ENCODE results near the gene C1QL4. TPM values are rescaled to one million over a fixed set of nuclear protein-coding genes. Genes with fewer than 3 reads are reported as not detected.

Gene C1QL4
- total RNA-seq, 1 donor from 2014 or later = not detected

DNA sequence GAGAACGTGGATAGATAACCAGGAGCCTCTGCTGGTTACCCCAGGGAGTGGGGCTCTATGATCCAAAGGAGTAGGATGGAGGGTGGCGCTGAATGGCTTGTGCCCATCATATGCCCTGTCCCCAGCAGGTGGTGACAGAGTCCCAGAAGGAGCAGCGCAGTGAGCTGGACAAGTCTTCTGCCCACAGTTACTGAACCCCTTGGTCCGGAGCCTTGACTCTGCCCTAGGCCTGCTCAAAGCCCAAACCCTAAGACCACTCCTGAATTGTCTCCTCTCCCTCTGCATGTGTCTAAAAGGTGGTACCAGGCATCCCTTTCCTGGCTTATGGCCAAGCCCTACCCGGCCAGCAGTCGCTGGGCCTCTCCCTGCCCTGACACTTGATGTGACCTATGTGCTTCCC, 38.8 kb downstream of the C1QL4 start:
- no peak for DNase-seq (ENCODE audit: extremely low spot score, unreplicated experiment)
- peaks cover 2% of the 10 kb centered on the region for H3K36me3 Mint-ChIP-seq (ENCODE audit: unreplicated experiment)
- no peak overlapping the region for H3K4me3 Mint-ChIP-seq (ENCODE audit: unreplicated experiment)
- H3K9me3 Mint-ChIP-seq (ENCODE audit: unreplicated experiment) = no peaks in the 10 kb centered on the region
- peak; percentile 9 for TF ChIP-seq CTCF (IDR thresholded peaks at IDR 0.05)
- H3K4me1 Mint-ChIP-seq (ENCODE audit: unreplicated experiment) = peaks cover 12% of the 10 kb centered on the region
- H3K27ac Mint-ChIP-seq (ENCODE audit: unreplicated experiment) = no peak overlapping the region
- peaks cover 55% of the 10 kb centered on the region for H3K27me3 Mint-ChIP-seq (ENCODE audit: unreplicated experiment)

DNA sequence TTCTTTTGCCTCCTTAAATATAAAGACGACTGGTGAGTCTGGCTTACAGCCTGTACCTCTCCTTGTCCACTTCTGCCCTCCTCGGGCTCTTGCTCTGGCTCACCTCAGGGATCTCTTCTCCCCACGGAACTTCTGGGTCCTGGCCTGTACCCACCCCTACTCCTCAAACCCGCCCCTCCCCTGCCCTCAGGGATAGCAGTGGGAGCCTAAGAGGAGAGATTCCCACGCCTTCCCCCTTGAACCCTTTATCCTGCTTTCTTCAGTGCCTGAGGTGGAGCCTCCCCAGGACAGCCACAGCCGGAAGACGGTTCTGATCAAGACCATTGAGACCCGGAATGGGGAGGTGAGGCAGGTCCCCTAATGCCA, 39.3 kb downstream of the C1QL4 start:
- H3K27me3 Mint-ChIP-seq (ENCODE audit: unreplicated experiment) = peaks cover 50% of the 10 kb centered on the region

GRCh38 chr12:49296836-49297694, 39.9 kb downstream of the C1QL4 start:
- no peak for DNase-seq (ENCODE audit: extremely low spot score, unreplicated experiment)
- H3K4me3 Mint-ChIP-seq (ENCODE audit: unreplicated experiment) = peak overlapping the region; percentile 57
- no peak overlapping the region for H3K27ac Mint-ChIP-seq (ENCODE audit: unreplicated experiment)
- peaks cover 12% of the 10 kb centered on the region for H3K4me1 Mint-ChIP-seq (ENCODE audit: unreplicated experiment)
- H3K9me3 Mint-ChIP-seq (ENCODE audit: unreplicated experiment) = no peaks in the 10 kb centered on the region
- H3K36me3 Mint-ChIP-seq (ENCODE audit: unreplicated experiment) = peaks cover 2% of the 10 kb centered on the region
- no peak for TF ChIP-seq CTCF (IDR thresholded peaks at IDR 0.05)
- peaks cover 48% of the 10 kb centered on the region for H3K27me3 Mint-ChIP-seq (ENCODE audit: unreplicated experiment)

More for the DNA sequence above, 39.3 kb downstream of the C1QL4 start:
- Mint-ChIP-seq H3K27ac (ENCODE audit: unreplicated experiment) (no peak overlapping the region), H3K4me1 (ENCODE audit: unreplicated experiment) (peaks cover 12% of the 10 kb centered on the region), H3K9me3 (ENCODE audit: unreplicated experiment) (no peaks in the 10 kb centered on the region), H3K36me3 (ENCODE audit: unreplicated experiment) (peaks cover 2% of the 10 kb centered on the region), H3K4me3 (ENCODE audit: unreplicated experiment) (no peak overlapping the region)
- DNase-seq (ENCODE audit: extremely low spot score, unreplicated experiment) = no peak
- no peak for TF ChIP-seq CTCF (IDR thresholded peaks at IDR 0.05)

DNA sequence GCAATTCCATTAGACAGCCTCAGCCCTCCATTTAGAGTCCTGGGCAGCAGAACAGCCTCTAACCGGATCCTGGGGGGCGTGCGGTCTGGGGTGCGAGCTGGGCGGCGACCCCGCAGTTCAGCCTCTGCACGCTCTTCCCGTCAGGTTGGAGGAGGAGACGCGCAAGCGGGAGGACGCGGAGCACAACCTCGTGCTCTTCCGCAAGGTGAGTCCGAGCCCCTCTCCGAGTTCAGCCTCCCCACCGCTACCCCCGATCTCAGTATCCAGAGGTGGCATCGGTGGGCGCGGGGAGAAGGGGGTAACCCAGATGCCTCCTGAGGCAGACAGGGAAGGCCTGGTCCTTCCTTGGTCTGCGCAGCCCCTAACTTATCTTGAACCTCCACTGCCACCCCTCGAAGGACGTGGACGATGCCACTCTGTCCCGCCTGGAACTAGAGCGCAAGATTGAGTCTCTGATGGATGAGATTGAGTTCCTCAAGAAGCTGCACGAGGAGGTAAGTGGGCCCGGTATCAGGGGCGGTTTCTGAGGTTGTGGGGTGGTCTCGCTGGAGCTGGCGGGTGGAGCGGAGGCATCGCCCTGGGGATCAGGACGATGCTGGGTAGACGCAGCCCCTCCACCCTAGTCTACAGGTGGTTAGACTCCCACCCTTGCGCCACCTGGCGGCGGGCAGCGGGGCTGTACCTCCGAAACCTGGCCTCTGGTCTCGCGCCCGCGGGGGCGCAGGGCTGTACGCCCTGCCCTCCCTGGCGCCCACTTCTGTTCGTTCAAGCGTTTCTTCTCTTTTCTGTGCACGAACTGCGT, 40.8 kb downstream of the C1QL4 start:
- H3K27ac Mint-ChIP-seq (ENCODE audit: unreplicated experiment) = no peak overlapping the region
- TF ChIP-seq CTCF (IDR thresholded peaks at IDR 0.05) = peak; percentile 72
- H3K27me3 Mint-ChIP-seq (ENCODE audit: unreplicated experiment) = peaks cover 45% of the 10 kb centered on the region
- no peak for DNase-seq (ENCODE audit: extremely low spot score, unreplicated experiment)
- peaks cover 2% of the 10 kb centered on the region for H3K36me3 Mint-ChIP-seq (ENCODE audit: unreplicated experiment)
- peaks cover 12% of the 10 kb centered on the region for H3K4me1 Mint-ChIP-seq (ENCODE audit: unreplicated experiment)
- peak overlapping the region; percentile 57 for H3K4me3 Mint-ChIP-seq (ENCODE audit: unreplicated experiment)
- no peaks in the 10 kb centered on the region for H3K9me3 Mint-ChIP-seq (ENCODE audit: unreplicated experiment)
